NCI-H510A treated with DMSO at 0.1 percent for 48 hours (cell line): ENCODE results near the gene COL21A1.

Experiments
- DNase-seq: peaks from one replicate; lab custom pipeline; 2025; lab: John Stamatoyannopoulos, UW

Gene COL21A1

GRCh38 chr6:56245903-56246351, 1.5 kb downstream of the COL21A1 start:
- no peak for DNase-seq

GRCh38 chr6:56244528-56245253, 2.7 kb downstream of the COL21A1 start:
- peak; percentile 31 for DNase-seq

- no peak for DNase-seq
Measured at GRCh38 chr6:56244089-56244488, 3.3 kb downstream of the COL21A1 start.

- DNase-seq, result no peak
Measured at GRCh38 chr6:56243518-56244070, 3.8 kb downstream of the COL21A1 start.

GRCh38 chr6:56242346-56242745, 5.0 kb downstream of the COL21A1 start:
- peak; percentile 69 for DNase-seq

GRCh38 chr6:56241124-56241802, 6.1 kb downstream of the COL21A1 start:
- DNase-seq, result peak; percentile 88

GRCh38 chr6:56238352-56238751, 9.0 kb downstream of the COL21A1 start:
- no peak for DNase-seq

GRCh38 chr6:56235245-56235644, 12.1 kb downstream of the COL21A1 start:
- DNase-seq, result no peak

GRCh38 chr6:56232436-56232835, 14.9 kb downstream of the COL21A1 start:
- no peak for DNase-seq

- DNase-seq, result no peak
Measured at GRCh38 chr6:56231827-56232226, 15.6 kb downstream of the COL21A1 start.

- no peak for DNase-seq
Measured at GRCh38 chr6:56230976-56231566, 16.3 kb downstream of the COL21A1 start.

- no peak for DNase-seq
Measured at GRCh38 chr6:56227071-56227879, 20.1 kb downstream of the COL21A1 start.

- DNase-seq, result no peak
Measured at GRCh38 chr6:56223995-56224394, 23.4 kb downstream of the COL21A1 start.

GRCh38 chr6:56222499-56222898, 24.9 kb downstream of the COL21A1 start:
- DNase-seq, result no peak

- no peak for DNase-seq
Measured at GRCh38 chr6:56220078-56220477, 27.3 kb downstream of the COL21A1 start.

- DNase-seq, result no peak
Measured at GRCh38 chr6:56214703-56215101, 32.7 kb downstream of the COL21A1 start.

- DNase-seq, result no peak
Measured at GRCh38 chr6:56214041-56214702, 33.2 kb downstream of the COL21A1 start.

- DNase-seq, result no peak
Measured at GRCh38 chr6:56211724-56212123, 35.7 kb downstream of the COL21A1 start.

- no peak for DNase-seq
Measured at GRCh38 chr6:56204134-56204533, 43.2 kb downstream of the COL21A1 start.

GRCh38 chr6:56199956-56200355, 47.4 kb downstream of the COL21A1 start:
- DNase-seq, result no peak

- no peak for DNase-seq
Measured at GRCh38 chr6:56193846-56194245, 53.5 kb downstream of the COL21A1 start.
